Heart left ventricle (tissue), 13 donors: ENCODE measurements around the gene RET.

ENCODE experiments used
- POLR2A ChIP-seq, 2 donors: fragments of 450-650 bp; IDR thresholded peaks; one replicate each; pipeline ENCODE4 v1.6.1; 2017; ENCODE audit warnings: antibody characterized with exemption in 2 of 2, mild to moderate bottlenecking in 2 of 2, moderate library complexity in 2 of 2
- TF ChIP-seq, protein P1 (sequence below), 12 donors: fragments of 200-600 bp; sonication (generic) in 4 of 12; IDR thresholded peaks; one replicate each; pipeline versions ENCODE4 v1.5.0 to v1.8.0; 2018 to 2022; ENCODE audit warnings: antibody characterized with exemption in 12 of 12, mild to moderate bottlenecking in 5 of 12
- donor health status: ischemic (EF 13 %, LVEDD 7.1; RV severe dilation, severe dysfunction).
- donor health status: DM: no; HTN: yes; CAD: no.
- donor health status: DM: no; HTN: no; CAD: no.
- donor health status: ischemic (EF 25% LVEDD 6.9; RV normal size, moderate dysfunction).
- donor health status: ischemic (EF 25% LVEDD 5.7; RV mildly dilated, moderate dysfunction).
- donor health status: ischemic (EF 35%, LVEDD 5.7; RV mildly dilated, moderate dysfunction).
- donor health status: nonischemic (EF 11% LVEDD 7.7; RV severe dilation, severe dysfunction).
- donor health status: DM: yes; HTN: yes; CAD: no.
- donor health status: PGD.
- donor health status: ischemic (EF 29% LVEDD 5.4; RV normal size, mild dysfunction).
- donor health status: nonischemic (EF 23%, LVEDD 6.1; RV moderate dilation, normal function).

DNA sequence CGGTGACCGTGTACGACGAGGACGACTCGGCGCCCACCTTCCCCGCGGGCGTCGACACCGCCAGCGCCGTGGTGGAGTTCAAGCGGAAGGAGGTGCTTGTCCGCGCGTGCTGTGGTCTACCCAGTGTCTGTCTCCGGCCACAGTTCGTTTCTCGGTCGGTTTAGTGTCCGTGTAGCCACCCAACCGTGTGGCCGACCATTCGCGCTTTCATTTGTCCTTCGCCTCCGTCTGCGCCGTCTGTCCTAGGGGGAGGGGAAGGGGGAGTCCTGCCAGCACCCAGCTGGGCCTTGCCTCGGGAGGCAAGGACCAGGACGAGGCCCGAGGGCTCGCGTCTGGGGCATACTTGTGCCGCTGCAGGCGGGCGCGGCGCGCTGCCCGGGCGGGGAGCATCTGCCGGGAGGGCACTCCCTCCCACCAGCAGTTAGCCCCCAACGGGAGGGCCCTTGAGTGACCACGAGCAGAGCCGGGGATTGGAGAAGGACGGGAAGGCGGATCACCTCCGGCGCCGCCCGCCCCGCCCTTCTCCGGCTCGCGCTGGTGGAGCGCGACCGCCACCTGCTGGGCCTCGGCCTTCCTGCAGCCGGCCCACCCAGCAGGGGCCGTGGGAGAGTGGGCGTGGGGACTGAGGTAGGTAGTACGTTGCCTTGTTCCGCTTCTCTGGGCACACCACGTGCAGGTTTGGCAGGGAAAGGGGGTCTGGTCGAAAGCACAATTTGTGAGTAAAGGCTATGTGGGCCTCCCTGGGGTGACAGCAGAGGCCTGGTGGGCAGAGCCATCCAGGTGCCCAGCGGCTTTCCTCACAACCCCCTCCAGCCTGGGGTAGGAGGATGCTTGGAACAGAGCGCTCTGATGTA, 28.5 kb downstream of the RET start:
- TF ChIP-seq, protein P1, sequence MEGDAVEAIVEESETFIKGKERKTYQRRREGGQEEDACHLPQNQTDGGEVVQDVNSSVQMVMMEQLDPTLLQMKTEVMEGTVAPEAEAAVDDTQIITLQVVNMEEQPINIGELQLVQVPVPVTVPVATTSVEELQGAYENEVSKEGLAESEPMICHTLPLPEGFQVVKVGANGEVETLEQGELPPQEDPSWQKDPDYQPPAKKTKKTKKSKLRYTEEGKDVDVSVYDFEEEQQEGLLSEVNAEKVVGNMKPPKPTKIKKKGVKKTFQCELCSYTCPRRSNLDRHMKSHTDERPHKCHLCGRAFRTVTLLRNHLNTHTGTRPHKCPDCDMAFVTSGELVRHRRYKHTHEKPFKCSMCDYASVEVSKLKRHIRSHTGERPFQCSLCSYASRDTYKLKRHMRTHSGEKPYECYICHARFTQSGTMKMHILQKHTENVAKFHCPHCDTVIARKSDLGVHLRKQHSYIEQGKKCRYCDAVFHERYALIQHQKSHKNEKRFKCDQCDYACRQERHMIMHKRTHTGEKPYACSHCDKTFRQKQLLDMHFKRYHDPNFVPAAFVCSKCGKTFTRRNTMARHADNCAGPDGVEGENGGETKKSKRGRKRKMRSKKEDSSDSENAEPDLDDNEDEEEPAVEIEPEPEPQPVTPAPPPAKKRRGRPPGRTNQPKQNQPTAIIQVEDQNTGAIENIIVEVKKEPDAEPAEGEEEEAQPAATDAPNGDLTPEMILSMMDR (IDR thresholded peaks at IDR 0.05): peak; percentile 99 to 100 (median 100)
- peak in 1 of 2 donors; percentile 23 for TF ChIP-seq POLR2A (IDR thresholded peaks at IDR 0.05)
